ENCODE results near the gene ATP2C2. TPM values are rescaled to one million over a fixed set of nuclear protein-coding genes. Genes with fewer than 3 reads are reported as not detected.

ATP2C2 gene
- total RNA-seq, 4 donors from 2014 or later = 138 to 3,342 (median 155) TPM

DNA sequence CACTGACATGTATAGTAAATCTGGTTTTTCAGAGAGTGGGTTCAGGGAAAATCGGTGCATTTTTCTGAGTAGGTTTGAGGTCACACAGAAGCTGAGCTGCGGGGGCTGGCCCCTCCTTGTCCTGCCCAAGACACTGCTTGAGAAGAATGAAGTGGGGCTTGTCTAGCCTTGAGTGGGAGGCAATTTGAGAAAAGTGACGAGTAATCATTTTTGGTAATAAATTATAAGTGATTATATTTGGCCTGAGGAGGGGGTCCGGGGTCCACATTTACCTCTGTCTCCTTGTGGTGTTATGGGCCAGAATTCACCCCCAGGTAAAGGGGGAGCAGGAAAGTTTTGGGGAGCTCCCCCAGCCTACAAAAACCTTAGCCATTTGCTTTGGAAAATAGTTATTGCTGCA is 45.6 kb upstream of the ATP2C2 start:
- in situ Hi-C loops (cut with MboI; ENCODE audit: low pct_ligation_motif_present in 1 of 4, low pct_unique_long_range_greater_than_20kb in 1 of 4, low sequenced_read_pairs in 3 of 4) = no loop called here
- Histone ChIP-seq H3K27ac (no peak overlapping the region), H3K4me3 (no peak overlapping the region), H3K27me3 (no peaks in the 10 kb centered on the region), H3K9me3 (peaks cover 0 to 3% of the 10 kb centered on the region in 2 donors), H3K4me1 (no peaks in the 10 kb centered on the region), H3K36me3 (peaks cover 0 to 3% (median 0%) of the 10 kb centered on the region in 4 donors)
- intact Hi-C loops (cut with DNase I; ENCODE audit: low total_unique reads) = no loop called here
- DNase-seq = no peak
- 87 to 100% methylated on average over 1 to 4 of the region's 4 CpGs for WGBS, 2 donors (ENCODE audit: low coverage in 1 of 2)
- no peak for TF ChIP-seq POLR2A (IDR thresholded peaks at IDR 0.05)
- TF ChIP-seq, protein P1, sequence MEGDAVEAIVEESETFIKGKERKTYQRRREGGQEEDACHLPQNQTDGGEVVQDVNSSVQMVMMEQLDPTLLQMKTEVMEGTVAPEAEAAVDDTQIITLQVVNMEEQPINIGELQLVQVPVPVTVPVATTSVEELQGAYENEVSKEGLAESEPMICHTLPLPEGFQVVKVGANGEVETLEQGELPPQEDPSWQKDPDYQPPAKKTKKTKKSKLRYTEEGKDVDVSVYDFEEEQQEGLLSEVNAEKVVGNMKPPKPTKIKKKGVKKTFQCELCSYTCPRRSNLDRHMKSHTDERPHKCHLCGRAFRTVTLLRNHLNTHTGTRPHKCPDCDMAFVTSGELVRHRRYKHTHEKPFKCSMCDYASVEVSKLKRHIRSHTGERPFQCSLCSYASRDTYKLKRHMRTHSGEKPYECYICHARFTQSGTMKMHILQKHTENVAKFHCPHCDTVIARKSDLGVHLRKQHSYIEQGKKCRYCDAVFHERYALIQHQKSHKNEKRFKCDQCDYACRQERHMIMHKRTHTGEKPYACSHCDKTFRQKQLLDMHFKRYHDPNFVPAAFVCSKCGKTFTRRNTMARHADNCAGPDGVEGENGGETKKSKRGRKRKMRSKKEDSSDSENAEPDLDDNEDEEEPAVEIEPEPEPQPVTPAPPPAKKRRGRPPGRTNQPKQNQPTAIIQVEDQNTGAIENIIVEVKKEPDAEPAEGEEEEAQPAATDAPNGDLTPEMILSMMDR (IDR thresholded peaks at IDR 0.05) = no peak
- no peak for TF ChIP-seq POLR2AphosphoS5 (IDR thresholded peaks at IDR 0.05)
- no peak for TF ChIP-seq EP300 (IDR thresholded peaks at IDR 0.05; ENCODE audit: low read depth)

DNA sequence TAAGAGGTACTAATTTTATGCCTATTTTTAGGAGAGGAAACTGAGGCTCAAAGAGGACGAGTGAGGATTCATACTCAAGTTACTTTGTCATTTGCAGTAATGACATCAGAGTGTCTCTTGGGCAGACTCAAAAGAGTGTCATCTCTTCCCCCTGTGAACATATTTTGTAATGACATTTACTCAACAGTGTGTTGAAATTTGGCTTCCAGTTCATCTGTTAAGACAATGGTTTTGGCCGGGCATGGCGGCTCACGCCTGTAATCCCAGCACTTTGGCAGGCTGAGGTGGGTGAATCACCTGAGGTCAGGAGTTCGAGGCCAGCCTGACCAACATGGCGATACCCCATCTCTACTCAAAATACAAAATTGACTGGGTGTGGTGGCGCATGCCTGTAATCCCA is 44.7 kb upstream of the ATP2C2 start:
- H3K9me3 ChIP-seq = no peaks in the 10 kb centered on the region
- TF ChIP-seq EP300 (IDR thresholded peaks at IDR 0.05; ENCODE audit: low read depth) (no peak), POLR2A (IDR thresholded peaks at IDR 0.05) (no peak), POLR2AphosphoS5 (IDR thresholded peaks at IDR 0.05) (no peak)
- TF ChIP-seq, protein P1 (IDR thresholded peaks at IDR 0.05) = no peak
- no peak overlapping the region for H3K4me3 ChIP-seq
- no peak for DNase-seq
- WGBS, 2 donors (ENCODE audit: low coverage in 1 of 2) = 95 to 100% methylated on average over 3 to 7 of the region's 7 CpGs
- H3K27ac ChIP-seq = no peak overlapping the region
- intact Hi-C loops (cut with DNase I; ENCODE audit: low total_unique reads) = no loop called here
- no peaks in the 10 kb centered on the region for H3K27me3 ChIP-seq
- peaks cover 0 to 3% (median 0%) of the 10 kb centered on the region in 4 donors for H3K36me3 ChIP-seq
- in situ Hi-C loops (cut with MboI; ENCODE audit: low pct_ligation_motif_present in 1 of 4, low pct_unique_long_range_greater_than_20kb in 1 of 4, low sequenced_read_pairs in 3 of 4) = no loop called here
- H3K4me1 ChIP-seq = no peaks in the 10 kb centered on the region

DNA sequence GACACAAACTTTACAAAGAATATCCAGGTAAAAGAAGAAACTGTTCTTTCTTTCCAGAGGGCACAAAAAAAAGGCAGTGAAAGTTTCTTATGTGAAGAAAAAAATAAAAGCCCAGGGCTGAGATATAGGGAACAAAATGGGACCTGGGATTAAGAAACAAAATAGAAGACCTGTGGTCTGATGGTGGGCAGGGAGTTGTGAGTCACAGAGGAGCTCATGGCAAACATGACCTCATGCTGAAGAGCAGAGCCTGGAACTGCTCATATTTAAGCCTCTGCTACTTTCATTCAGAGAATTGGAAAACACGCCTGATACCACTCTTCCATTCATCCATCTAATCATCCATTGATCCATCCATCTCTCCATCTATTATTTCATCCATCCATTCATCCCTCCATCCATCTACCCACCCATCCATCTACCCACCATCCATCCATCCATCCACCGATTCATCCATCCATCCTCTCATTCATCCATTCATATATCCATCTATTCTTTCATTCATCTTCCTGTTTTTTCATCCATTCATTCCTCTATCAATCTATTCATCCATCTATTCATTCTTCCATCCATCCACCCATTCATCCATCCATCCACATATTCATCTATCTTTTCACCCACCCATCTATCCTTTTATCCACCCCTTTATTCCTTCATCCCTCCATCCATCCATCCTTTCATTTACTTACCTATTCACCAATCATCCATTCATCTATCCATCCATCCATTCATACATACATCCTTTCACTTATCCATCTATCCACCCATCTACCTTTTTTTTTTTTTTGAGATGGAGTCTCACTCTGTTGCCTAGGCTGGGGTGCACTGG is 43.7 kb upstream of the ATP2C2 start:
- no peak for DNase-seq
- 64 to 71% methylated on average over 2 of the region's 2 CpGs for WGBS, 2 donors (ENCODE audit: low coverage in 1 of 2)
- Histone ChIP-seq H3K4me1 (no peaks in the 10 kb centered on the region), H3K27ac (no peak overlapping the region), H3K27me3 (no peaks in the 10 kb centered on the region), H3K4me3 (no peak overlapping the region), H3K36me3 (peaks cover 0 to 3% (median 0%) of the 10 kb centered on the region in 4 donors), H3K9me3 (no peaks in the 10 kb centered on the region)
- intact Hi-C loops (cut with DNase I; ENCODE audit: low total_unique reads) = no loop called here
- TF ChIP-seq POLR2A (IDR thresholded peaks at IDR 0.05) (no peak), EP300 (IDR thresholded peaks at IDR 0.05; ENCODE audit: low read depth) (no peak), POLR2AphosphoS5 (IDR thresholded peaks at IDR 0.05) (no peak)
- TF ChIP-seq, protein P1 (IDR thresholded peaks at IDR 0.05) = no peak
- in situ Hi-C loops (cut with MboI; ENCODE audit: low pct_ligation_motif_present in 1 of 4, low pct_unique_long_range_greater_than_20kb in 1 of 4, low sequenced_read_pairs in 3 of 4) = no loop called here

DNA sequence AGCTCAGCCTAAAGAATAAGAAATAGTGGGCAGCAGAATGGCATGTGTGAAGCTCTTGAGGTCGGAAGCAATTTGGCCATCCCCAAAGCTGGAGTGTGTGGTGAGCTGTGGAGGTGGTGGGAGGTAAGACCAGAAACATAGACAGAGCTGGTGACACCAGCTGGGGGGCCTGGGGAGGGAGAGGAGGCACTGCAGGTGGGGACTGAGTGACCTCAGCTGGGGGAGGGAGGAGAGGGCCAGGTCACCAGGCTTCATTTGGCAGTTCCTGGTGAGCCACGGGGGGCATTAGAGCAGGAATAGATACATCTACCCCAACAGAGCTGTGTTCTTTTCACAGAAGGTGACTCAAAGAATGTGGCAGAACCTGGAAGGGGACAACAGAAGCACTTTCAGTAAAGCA is 41.8 kb upstream of the ATP2C2 start:
- H3K27ac ChIP-seq = no peak overlapping the region
- intact Hi-C loops (cut with DNase I; ENCODE audit: low total_unique reads) (no loop called here), in situ Hi-C loops (cut with MboI; ENCODE audit: low pct_ligation_motif_present in 1 of 4, low pct_unique_long_range_greater_than_20kb in 1 of 4, low sequenced_read_pairs in 3 of 4) (no loop called here)
- WGBS, 2 donors (ENCODE audit: low coverage in 1 of 2) = 66 to 92% methylated on average over 2 of the region's 2 CpGs
- no peaks in the 10 kb centered on the region for H3K4me1 ChIP-seq
- H3K4me3 ChIP-seq = no peak overlapping the region
- no peaks in the 10 kb centered on the region for H3K9me3 ChIP-seq
- peaks cover 0 to 3% (median 0%) of the 10 kb centered on the region in 4 donors for H3K36me3 ChIP-seq
- no peak for DNase-seq
- no peaks in the 10 kb centered on the region for H3K27me3 ChIP-seq
- TF ChIP-seq, protein P1 (IDR thresholded peaks at IDR 0.05) = no peak
- TF ChIP-seq POLR2A (IDR thresholded peaks at IDR 0.05) (no peak), POLR2AphosphoS5 (IDR thresholded peaks at IDR 0.05) (no peak), EP300 (IDR thresholded peaks at IDR 0.05; ENCODE audit: low read depth) (no peak)
